ENCODE results near the gene CRACR2B.

CRACR2B gene

DNA sequence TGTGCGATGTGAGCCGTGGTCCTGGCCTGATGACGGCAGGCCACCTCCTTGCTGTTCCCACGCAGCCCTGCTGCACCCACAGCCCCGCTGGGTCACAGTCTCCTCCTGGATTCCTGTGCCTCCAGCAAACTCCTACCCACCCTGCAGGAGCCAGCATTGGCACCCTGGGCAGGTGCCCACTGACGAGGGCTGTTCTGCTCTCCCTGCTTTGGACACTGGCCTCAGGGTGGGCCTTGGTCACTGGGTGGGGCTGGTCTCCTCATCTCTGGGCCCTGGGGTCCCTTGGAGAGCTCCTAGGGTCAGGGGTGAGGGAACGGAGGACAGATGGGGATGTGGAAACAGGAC, 27.6 kb downstream of the CRACR2B start:
- DNase-seq, result no peak

GRCh38 chr11:855796-856195, 28.1 kb downstream of the CRACR2B start:
- DNase-seq, result no peak

DNA sequence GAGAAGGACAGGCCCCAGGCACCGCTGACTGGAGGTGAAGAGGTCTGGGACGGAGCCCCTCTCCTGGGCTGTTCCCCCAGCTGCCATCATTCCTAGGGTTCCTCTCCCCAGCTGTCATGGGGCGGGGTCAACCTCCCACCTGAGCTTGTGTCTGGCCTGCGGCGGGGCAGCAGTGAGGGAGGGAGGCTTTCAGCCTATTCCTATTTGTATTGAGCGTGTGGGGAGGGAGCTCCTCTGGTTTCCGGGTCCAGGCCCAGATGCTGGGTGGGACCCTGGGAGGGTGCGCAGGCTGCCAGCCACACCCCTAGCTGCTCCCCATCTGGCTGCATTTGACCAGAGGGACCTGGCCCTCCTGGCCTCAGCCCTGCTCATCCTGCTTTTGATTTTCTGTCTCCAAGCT, 28.7 kb downstream of the CRACR2B start:
- DNase-seq, result no peak

DNA sequence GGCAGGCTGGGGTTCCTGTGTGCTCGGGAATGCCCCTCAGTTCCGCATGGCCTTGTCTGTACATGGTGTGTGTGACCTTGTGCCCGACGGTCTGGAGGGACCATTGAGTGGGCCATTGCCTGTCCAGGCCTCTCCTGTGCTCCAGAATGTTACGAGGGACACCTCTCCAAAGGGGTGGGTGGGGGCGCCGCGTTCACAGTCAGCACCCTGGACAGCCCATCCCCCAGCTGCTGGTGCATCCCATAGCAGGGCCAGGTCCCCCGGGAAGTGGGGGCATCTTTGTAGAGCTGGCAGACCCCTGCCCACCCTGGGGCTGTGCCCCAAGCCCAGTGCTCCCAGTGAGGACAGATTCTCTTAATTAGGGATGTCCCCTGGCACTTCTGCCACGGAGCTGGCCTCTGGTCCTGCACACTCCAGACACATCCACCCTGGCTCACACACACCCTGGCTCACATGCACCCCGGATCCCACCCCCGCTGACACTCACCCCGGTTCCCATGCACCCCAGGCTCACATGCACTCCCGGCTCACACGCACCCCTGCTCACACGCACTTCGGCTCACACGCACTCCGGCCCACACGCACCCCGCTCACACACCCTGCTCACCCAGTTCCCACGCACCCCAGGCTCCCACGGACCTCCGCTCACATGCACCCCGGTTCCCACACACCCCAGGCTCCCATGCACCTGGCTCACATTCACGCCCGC, 30.5 kb downstream of the CRACR2B start:
- no peak for DNase-seq

- no peak for DNase-seq
Observed at GRCh38 chr11:858762-859339, 31.1 kb downstream of the CRACR2B start.

- DNase-seq, result peak; percentile 59 to 91
Observed at GRCh38 chr11:859394-860131, 31.8 kb downstream of the CRACR2B start.

DNA sequence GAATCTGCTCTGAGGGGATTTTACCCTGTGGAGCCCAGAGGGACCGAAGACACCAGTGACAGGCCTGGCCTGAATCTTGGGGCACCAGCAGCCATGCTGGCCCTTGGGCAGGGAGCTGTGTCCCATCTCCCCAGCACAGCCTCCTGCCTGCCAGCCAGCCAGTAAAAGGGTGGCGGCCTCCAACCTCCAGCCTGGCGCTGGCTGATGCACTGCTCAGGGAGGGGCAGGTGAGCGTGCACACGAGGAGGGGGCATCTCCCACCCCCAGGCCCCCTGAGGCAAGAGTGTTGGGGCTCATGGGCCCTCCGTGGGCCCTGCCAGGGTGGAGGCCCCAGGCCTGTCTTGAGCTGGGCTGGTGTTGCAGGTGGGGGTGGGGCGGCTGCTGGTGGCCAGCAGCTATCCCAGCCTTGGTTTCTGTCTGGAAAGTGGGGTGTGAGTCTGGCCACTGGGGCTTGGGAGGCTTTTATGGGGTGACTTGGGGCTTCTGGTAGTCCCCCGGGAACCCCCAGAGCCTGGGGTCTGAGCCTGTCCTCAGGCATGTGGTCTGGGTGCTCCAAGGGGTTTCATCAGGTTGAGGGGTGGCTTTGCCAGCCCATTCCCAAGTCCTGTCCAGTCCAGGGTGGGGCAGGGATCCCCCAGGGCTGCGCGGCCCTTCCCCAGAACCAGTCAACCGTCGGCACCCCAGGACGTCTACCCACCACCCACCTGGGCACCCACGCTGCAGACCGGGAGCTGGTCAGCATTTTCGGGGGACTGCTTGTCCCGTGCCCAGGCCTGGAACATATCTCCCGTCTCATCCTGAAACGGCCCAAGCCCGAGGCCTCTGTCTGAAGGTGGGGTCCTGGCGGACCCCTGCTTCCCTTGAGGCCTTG, 32.8 kb downstream of the CRACR2B start:
- no peak for DNase-seq

DNA sequence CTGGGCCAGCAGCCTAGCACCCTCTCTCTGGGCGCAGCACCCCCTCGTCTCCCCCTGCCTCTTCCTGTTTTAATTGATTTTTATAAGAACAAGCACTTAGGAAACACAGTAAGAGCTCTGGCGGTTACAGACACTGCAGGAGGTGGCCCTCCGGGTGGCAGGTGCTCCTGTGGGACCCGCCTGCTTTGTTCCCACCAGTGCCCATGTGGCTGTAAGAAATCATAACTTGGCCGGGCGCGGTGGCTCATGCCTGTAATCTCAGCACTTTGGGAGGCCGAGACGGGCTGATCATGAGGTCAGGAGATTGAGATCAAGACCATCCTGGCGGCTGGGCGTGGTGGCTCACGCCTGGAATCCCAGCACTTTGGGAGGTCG, 33.4 kb downstream of the CRACR2B start:
- DNase-seq, result no peak

DNA sequence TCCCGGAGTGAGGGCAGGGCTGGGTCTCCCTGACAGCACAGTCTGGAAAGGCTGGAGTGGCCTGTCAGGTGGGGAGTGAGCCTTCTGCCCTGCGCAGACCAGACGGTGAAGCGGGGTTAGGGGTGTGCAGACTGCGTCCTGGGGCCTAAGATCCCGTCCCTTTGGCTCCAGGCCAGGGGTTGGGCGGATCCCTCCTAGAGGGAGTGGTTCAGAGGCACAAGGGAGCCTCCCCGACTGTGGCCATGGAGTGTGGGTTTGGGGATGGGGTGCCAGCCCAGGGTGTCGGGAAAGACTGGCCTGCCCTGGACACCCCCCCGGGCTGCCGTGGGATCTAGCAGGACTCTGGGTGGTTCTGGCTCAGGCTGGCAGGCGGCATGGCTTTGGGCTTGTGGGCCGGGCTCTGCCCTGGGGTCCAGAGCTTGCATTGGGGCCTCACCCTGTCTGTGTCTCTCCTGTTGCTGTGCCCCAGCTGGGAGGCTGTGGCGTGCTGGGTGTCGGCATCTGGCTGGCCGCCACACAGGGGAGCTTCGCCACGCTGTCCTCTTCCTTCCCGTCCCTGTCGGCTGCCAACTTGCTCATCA, 34.5 kb downstream of the CRACR2B start:
- DNase-seq, result peak; percentile 32 to 71

GRCh38 chr11:862696-863022, 34.9 kb downstream of the CRACR2B start:
- DNase-seq, result no peak

DNA sequence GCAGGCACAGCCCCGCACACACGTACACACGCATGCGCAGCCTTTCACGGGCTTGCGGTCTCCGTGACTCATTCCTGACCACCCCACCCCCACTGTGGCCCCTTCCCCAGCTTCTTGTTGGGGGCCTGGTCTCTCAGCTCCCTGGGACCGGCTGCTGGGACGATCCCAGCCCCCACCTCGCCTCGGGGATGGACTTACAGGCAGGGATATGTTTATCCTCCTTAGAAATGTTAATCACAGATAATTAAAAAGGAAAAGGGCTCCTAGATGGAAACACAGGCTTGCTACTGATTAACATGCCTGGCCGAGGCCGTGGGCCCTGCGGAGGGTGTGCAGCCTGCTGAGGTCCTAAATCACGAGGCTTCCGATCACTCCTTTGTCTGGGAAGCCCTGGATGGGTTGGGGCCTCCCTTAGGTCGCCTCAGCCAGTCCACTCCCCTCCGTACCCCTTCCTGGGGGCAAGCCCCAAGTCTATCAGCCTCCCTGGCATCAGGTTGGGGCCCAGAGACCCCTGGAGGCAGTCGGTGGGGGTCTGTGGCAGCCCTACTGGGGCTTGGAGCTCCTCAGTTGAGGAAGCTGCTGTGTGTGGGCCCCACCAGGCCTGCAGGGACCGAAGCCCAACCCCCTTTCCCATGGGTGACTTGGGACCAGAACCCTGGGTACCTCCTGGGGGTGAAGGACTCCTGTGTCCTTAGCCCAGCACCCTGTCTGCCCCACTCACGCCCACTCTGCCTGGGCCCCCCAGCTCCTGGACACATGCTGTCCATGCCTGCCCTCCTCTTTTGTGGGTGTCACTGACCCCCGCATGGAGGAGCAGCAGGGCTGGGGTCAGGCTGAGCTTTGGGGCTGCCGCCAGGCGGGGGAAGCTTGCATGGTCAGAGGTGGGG, 35.5 kb downstream of the CRACR2B start:
- no peak for DNase-seq

DNA sequence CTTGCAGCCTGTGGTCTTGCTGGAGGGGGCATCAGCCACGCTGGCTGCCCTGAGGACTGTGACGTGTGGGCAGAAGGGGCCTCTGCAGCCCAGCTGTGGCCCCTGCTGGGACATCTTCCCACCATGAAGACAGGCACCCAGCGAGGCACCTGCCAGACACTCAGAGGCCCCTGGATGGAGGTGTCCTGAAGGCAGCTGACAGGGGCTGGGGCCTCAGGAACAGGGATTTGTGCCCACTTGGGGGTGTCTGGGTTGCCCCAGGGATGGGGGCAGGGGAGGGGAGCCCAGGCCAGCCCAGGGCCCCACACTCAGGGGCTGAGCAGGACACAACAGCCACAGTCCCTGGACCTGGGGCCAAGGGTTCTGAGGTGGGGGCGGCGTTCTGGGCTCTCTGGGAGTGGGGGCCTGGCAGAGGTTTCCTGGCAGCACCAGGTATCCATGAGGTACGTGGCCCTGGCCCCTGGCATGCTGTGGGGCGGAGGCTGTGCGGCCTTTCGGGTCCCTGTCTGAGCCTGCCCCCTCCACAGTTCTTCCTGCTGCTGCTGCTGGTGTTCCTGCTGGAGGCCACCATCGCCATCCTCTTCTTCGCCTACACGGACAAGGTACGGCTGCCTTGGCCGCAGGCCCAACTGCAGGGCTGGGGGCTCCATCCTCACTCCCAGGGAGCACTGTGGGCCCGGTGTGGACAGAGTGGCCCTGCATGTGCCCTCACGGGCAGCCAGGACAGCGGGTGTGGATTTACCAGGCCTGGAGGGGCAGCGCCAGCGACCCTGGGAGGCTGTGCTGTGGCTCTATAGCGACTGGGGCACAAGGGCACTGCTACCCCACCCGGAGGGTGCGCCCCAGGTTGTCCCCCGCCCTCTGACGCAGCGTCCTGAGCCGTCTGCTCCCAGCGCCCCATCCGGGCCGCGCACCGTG, 36.5 kb downstream of the CRACR2B start:
- DNase-seq, result no peak

GRCh38 chr11:864898-865297, 37.2 kb downstream of the CRACR2B start:
- no peak for DNase-seq

DNA sequence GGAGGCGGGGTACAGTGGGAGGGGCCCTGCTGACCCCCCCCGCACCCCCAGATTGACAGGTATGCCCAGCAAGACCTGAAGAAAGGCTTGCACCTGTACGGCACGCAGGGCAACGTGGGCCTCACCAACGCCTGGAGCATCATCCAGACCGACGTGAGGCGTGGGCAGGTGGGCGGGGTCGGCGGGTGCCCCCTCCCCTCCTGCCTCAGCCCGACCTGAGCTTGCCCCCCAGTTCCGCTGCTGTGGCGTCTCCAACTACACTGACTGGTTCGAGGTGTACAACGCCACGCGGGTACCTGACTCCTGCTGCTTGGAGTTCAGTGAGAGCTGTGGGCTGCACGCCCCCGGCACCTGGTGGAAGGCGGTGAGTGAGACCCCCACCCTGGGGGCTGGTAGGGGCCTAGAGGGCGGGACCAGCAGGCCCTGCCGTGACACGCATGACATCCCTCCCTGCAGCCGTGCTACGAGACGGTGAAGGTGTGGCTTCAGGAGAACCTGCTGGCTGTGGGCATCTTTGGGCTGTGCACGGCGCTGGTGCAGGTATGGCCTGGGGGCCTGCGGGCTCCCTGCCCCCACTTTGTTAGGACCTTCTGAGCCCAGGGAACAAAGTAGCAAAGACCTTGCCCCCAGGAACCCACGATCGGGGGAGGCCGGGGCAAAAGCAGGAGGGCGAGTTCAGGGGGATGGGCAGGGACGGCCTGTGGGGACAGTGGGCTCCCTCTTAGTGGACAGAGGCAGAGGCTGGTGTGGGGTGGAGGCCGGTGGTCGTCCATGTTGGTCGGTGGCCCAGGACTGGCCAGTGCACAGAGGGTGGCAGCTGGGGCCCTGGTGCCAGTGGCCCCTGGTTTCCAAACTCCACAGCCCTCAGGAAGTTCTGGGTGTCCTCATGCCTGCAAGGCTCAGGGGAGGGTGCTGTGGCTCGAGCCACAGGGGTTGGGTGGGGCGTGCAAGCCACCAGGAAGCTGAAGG, 38.0 kb downstream of the CRACR2B start:
- DNase-seq, result no peak

- no peak for DNase-seq
Observed at GRCh38 chr11:866481-866880, 38.8 kb downstream of the CRACR2B start.

DNA sequence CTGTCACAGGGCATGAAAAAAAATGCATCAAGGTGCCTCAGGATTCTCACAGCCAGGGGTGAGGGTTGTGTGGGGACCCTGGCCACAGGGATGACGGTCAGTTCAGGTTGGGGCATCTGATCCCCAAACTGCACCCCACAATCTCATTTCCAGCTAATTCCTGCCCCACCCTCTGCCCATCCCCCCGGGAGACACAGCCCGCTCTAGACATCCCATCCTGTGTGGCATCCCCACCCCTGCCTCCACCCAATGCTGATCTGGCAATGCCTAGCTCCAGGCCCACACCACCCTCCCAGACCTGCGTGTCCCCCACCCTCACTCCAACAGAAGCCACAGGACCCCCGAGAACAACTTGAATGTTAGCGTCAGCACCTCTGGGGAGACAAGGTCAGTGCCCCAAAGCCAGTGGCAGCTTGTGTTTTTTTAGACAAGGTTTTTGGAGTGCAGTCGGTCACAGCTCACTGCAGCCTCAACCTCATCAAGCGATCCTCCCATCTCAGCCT, 40.2 kb downstream of the CRACR2B start:
- no peak for DNase-seq

- no peak for DNase-seq
Observed at GRCh38 chr11:868394-868793, 40.7 kb downstream of the CRACR2B start.

DNA sequence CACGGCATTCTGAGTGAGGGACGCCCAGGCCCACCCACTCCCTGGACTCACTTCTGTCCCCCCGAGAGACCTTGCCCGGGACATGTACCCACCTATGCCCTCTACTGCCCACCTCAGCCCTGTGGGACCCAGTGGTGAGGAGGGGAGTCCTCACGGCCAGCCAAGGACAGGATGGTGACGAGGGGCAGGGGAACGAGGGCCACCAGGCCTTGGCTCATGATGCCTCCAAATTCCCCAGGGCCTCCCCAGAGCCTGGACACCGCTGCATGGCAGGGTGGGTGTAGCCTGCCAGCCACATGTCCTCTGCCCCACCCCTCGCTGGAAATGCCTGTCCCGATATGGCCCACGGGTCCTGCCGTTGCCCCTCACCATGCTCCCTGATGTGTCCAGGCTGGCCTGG, 41.1 kb downstream of the CRACR2B start:
- no peak for DNase-seq

- DNase-seq, result no peak
Observed at GRCh38 chr11:869399-870126, 41.8 kb downstream of the CRACR2B start.

Measured in NCI-H526 (cell line).